ENCODE data around the gene MDGA2.

The MDGA2 gene

DNA sequence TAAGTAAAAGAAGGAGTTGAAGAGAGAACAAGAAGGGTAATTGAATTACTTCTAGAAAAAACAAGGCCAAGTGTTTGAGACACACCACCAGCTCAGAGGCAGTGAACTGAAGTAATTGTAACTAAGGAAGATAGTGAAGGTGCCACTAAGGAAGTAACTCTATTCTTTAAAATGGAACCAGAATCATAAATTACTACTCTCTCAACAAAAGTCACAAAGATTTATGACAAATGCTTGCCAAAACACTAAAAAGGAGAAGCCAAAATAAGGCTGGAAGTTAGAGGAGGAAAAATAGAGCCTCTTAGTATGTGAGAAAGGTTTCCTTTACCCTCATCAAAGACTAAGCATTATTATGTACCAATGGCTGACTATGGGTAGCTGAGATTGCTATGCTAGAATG, 208.5 kb downstream of the MDGA2 start:
- H3K27ac ChIP-seq (ENCODE audit: low read depth, low read length): no peak overlapping the region
- H3K27me3 ChIP-seq (ENCODE audit: low read length): no peaks in the 10 kb centered on the region
- H3F3A ChIP-seq (ENCODE audit: insufficient read depth): no peaks in the 10 kb centered on the region
- H3K4me3 ChIP-seq (ENCODE audit: insufficient read depth, low read length, poor library complexity, severe bottlenecking): no peak overlapping the region
- no peak for TF ChIP-seq EZH2phosphoT487 (conservative IDR thresholded peaks at IDR 0.05; ENCODE audit: low read length)
- TF ChIP-seq, protein P1, sequence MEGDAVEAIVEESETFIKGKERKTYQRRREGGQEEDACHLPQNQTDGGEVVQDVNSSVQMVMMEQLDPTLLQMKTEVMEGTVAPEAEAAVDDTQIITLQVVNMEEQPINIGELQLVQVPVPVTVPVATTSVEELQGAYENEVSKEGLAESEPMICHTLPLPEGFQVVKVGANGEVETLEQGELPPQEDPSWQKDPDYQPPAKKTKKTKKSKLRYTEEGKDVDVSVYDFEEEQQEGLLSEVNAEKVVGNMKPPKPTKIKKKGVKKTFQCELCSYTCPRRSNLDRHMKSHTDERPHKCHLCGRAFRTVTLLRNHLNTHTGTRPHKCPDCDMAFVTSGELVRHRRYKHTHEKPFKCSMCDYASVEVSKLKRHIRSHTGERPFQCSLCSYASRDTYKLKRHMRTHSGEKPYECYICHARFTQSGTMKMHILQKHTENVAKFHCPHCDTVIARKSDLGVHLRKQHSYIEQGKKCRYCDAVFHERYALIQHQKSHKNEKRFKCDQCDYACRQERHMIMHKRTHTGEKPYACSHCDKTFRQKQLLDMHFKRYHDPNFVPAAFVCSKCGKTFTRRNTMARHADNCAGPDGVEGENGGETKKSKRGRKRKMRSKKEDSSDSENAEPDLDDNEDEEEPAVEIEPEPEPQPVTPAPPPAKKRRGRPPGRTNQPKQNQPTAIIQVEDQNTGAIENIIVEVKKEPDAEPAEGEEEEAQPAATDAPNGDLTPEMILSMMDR (IDR thresholded peaks at IDR 0.05; ENCODE audit: insufficient read depth, low read length, poor library complexity, severe bottlenecking): no peak
- H2AFZ ChIP-seq (ENCODE audit: low read depth, low read length, severe bottlenecking): no peak overlapping the region
- H3K9ac ChIP-seq (ENCODE audit: low read length): no peak overlapping the region
- no peaks in the 10 kb centered on the region for H3K9me2 ChIP-seq (replicated peaks; ENCODE audit: insufficient read depth, low read length)
- H3K79me2 ChIP-seq (ENCODE audit: insufficient read depth, low read length): no peaks in the 10 kb centered on the region
- H4K20me1 ChIP-seq (ENCODE audit: low read depth, low read length): no peaks in the 10 kb centered on the region
- no peaks in the 10 kb centered on the region for H3K36me3 ChIP-seq (ENCODE audit: low read length)
- no peak overlapping the region for H3K4me2 ChIP-seq (ENCODE audit: low read depth, low read length, poor library complexity, severe bottlenecking)
- H3K9me3 ChIP-seq (ENCODE audit: insufficient read depth, low read length): no peaks in the 10 kb centered on the region

DNA sequence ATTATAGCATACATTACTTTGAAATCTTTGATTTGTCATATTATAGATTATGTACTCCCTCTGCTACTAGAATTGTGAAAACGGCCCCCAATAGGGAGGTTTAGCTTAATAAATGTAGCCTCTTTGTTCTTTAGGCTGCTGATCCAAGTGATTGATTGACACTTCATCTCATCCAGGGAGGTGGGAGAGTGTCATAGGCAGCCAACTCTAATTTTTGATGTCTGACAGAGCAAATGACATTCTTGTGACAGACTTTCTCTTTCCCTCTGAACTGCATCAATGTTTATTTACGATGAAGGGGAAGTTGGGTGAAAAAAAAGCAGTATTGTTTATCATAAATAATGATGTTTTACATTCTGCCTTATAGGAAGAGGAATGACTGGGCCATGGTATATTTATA, 221.4 kb downstream of the MDGA2 start:
- H3K4me3 ChIP-seq (ENCODE audit: insufficient read depth, low read length, poor library complexity, severe bottlenecking): no peak overlapping the region
- H3F3A ChIP-seq (ENCODE audit: insufficient read depth): no peaks in the 10 kb centered on the region
- H3K9ac ChIP-seq (ENCODE audit: low read length): no peak overlapping the region
- H3K27me3 ChIP-seq (ENCODE audit: low read length): no peaks in the 10 kb centered on the region
- no peaks in the 10 kb centered on the region for H3K9me3 ChIP-seq (ENCODE audit: insufficient read depth, low read length)
- no peaks in the 10 kb centered on the region for H3K79me2 ChIP-seq (ENCODE audit: insufficient read depth, low read length)
- H4K20me1 ChIP-seq (ENCODE audit: low read depth, low read length): no peaks in the 10 kb centered on the region
- no peak overlapping the region for H2AFZ ChIP-seq (ENCODE audit: low read depth, low read length, severe bottlenecking)
- no peaks in the 10 kb centered on the region for H3K9me2 ChIP-seq (replicated peaks; ENCODE audit: insufficient read depth, low read length)
- no peaks in the 10 kb centered on the region for H3K36me3 ChIP-seq (ENCODE audit: low read length)
- no peak overlapping the region for H3K4me2 ChIP-seq (ENCODE audit: low read depth, low read length, poor library complexity, severe bottlenecking)
- no peak overlapping the region for H3K27ac ChIP-seq (ENCODE audit: low read depth, low read length)
- TF ChIP-seq EZH2phosphoT487 (conservative IDR thresholded peaks at IDR 0.05; ENCODE audit: low read length): no peak
- TF ChIP-seq, protein P1 (IDR thresholded peaks at IDR 0.05; ENCODE audit: insufficient read depth, low read length, poor library complexity, severe bottlenecking): no peak

- Histone ChIP-seq H4K20me1 (ENCODE audit: low read depth, low read length) (no peaks in the 10 kb centered on the region), H3K9ac (ENCODE audit: low read length) (no peak overlapping the region), H3K27ac (ENCODE audit: low read depth, low read length) (no peak overlapping the region), H3K79me2 (ENCODE audit: insufficient read depth, low read length) (no peaks in the 10 kb centered on the region), H3F3A (ENCODE audit: insufficient read depth) (no peaks in the 10 kb centered on the region), H3K9me2 (replicated peaks; ENCODE audit: insufficient read depth, low read length) (no peaks in the 10 kb centered on the region), H3K4me3 (ENCODE audit: insufficient read depth, low read length, poor library complexity, severe bottlenecking) (no peak overlapping the region), H3K27me3 (ENCODE audit: low read length) (no peaks in the 10 kb centered on the region), H3K9me3 (ENCODE audit: insufficient read depth, low read length) (no peaks in the 10 kb centered on the region), H2AFZ (ENCODE audit: low read depth, low read length, severe bottlenecking) (no peak overlapping the region), H3K4me2 (ENCODE audit: low read depth, low read length, poor library complexity, severe bottlenecking) (no peak overlapping the region), H3K36me3 (ENCODE audit: low read length) (no peaks in the 10 kb centered on the region)
- no peak for TF ChIP-seq EZH2phosphoT487 (conservative IDR thresholded peaks at IDR 0.05; ENCODE audit: low read length)
- TF ChIP-seq, protein P1 (IDR thresholded peaks at IDR 0.05; ENCODE audit: insufficient read depth, low read length, poor library complexity, severe bottlenecking): no peak
Measured at GRCh38 chr14:47447076-47447475, 228.3 kb downstream of the MDGA2 start.

All from SU-DHL-6 (cell line).